SK-N-SH (cell line): ENCODE results near the gene CAPN10. TPM values are rescaled to one million over a fixed set of nuclear protein-coding genes. Genes with fewer than 3 reads are reported as not detected.
A peak's percentile ranks its signal among the peaks of the same experiment; 100 is the strongest.

Experiments used
- CTCF ChIA-PET: fragments of 300-600, 350-600 bp; formaldehyde crosslinking; extraction: SDS; loops from one replicate; lab custom pipeline; 2021; lab: Yijun Ruan, JAX
- POLR2A ChIA-PET: fragments of 350-600 bp; sonication (Branson Sonifier 250); formaldehyde crosslinking; extraction: SDS; loops from one replicate; lab custom pipeline; 2020; ENCODE audit warnings: antibody characterized with exemption, inconsistent platforms; lab: Yijun Ruan, JAX
- DNase-seq: peaks from one replicate; pipeline ENCODE4 v3.0.0; 2012
- H2AFZ ChIP-seq: fragments of 200-600 bp; sonication (generic); 2 replicates; pipeline ENCODE4 v1.8.1; 2016; ENCODE audit warnings: antibody characterized with exemption, mild to moderate bottlenecking, low read depth
- H3F3A ChIP-seq: fragments of 200-600 bp; sonication (generic); replicated peaks from 2 replicates; pipeline ENCODE3; 2016; ENCODE audit warnings: antibody characterized with exemption, mild to moderate bottlenecking; ENCODE audit not compliant: insufficient read depth
- H3K27ac ChIP-seq, 2 experiments: fragments of 200-500 bp in 1 of 2; fragments of 200-600 bp in 1 of 2; sonication (Bioruptor generic) in 1 of 2; sonication (generic), shearing (Covaris generic) in 1 of 2; 2 replicates each; pipeline versions ENCODE4 v1.5.1 to v1.6.1; 2014 to 2016; ENCODE audit warnings: low read depth in 2 of 2, inconsistent platforms in 1 of 2, low read length in 1 of 2, mild to moderate bottlenecking in 1 of 2, mixed read lengths in 1 of 2
- H3K27me3 ChIP-seq: fragments of 200-600 bp; sonication (generic), shearing (Covaris generic); 2 replicates; pipeline ENCODE4 v1.6.1; 2016; ENCODE audit warnings: mixed run types; ENCODE audit not compliant: insufficient read depth
- H3K36me3 ChIP-seq, 2 experiments: fragments of 200-500 bp in 1 of 2; fragments of 200-600 bp in 1 of 2; sonication (Bioruptor generic) in 1 of 2; sonication (generic) in 1 of 2; replicated peaks in 1 of 2; 2 replicates each; pipeline versions ENCODE3 to v1.5.1; 2014 to 2016; ENCODE audit warnings: low read length in 1 of 2, mild to moderate bottlenecking in 1 of 2; ENCODE audit not compliant: insufficient read depth in 2 of 2, control insufficient read depth in 1 of 2
- H3K4me1 ChIP-seq, 2 experiments: fragments of 200-500 bp in 1 of 2; fragments of 200-600 bp in 1 of 2; sonication (Bioruptor generic) in 1 of 2; sonication (generic), shearing (Covaris generic) in 1 of 2; 2 replicates each; pipeline versions ENCODE4 v1.5.1 to v1.6.1; 2014 to 2016; ENCODE audit warnings: low read depth in 1 of 2, low read length in 1 of 2, mixed run types in 1 of 2; ENCODE audit not compliant: insufficient read depth in 2 of 2, control insufficient read depth in 1 of 2
- H3K4me2 ChIP-seq: fragments of 200-600 bp; sonication (generic), shearing (Covaris generic); 2 replicates; pipeline ENCODE4 v1.6.1; 2017; ENCODE audit warnings: mixed run types
- H3K4me3 ChIP-seq, 2 experiments: fragments of 200-500 bp in 1 of 2; fragments of 200-600 bp in 1 of 2; sonication (Bioruptor generic) in 1 of 2; sonication (generic), shearing (Covaris generic) in 1 of 2; 2 replicates each; pipeline versions ENCODE4 v1.5.1 to v1.8.1; 2014 to 2016; ENCODE audit warnings: low read depth in 2 of 2, inconsistent platforms in 1 of 2, low read length in 1 of 2, mild to moderate bottlenecking in 1 of 2, mixed read lengths in 1 of 2, moderate library complexity in 1 of 2
- H3K79me2 ChIP-seq: fragments of 200-600 bp; sonication (generic); 2 replicates; pipeline ENCODE4 v1.8.1; 2017; ENCODE audit warnings: mild to moderate bottlenecking; ENCODE audit not compliant: insufficient read depth
- H3K9ac ChIP-seq: fragments of 200-600 bp; sonication (generic); 2 replicates; pipeline ENCODE4 v1.6.1; 2017; ENCODE audit warnings: mixed run types
- H3K9me2 ChIP-seq: fragments of 200-600 bp; sonication (generic); 2 replicates; pipeline ENCODE4 v1.6.1; 2017; ENCODE audit warnings: mixed run types
- H3K9me3 ChIP-seq: fragments of 200-600 bp; sonication (generic); 2 replicates; pipeline ENCODE4 v1.6.1; 2017; ENCODE audit warnings: mixed run types, mild to moderate bottlenecking, moderate library complexity
- H4K20me1 ChIP-seq: fragments of 200-600 bp; sonication (generic); 2 replicates; pipeline ENCODE4 v1.6.1; 2017; ENCODE audit warnings: mild to moderate bottlenecking, mixed run types; ENCODE audit not compliant: insufficient read depth
- ELF1 ChIP-seq: IDR thresholded peaks from 2 replicates; pipeline ENCODE4 v1.4.0; 2012
- EP300 ChIP-seq, 2 experiments: IDR thresholded peaks; 2 replicates each; pipeline versions ENCODE4 v1.4.0 to v1.6.1; 2012; ENCODE audit warnings: borderline replicate concordance in 1 of 2, low read depth in 1 of 2, low read length in 1 of 2
- FOSL2 ChIP-seq: IDR thresholded peaks from 2 replicates; pipeline ENCODE4 v1.4.0; 2012; ENCODE audit warnings: low read depth, mild to moderate bottlenecking, moderate library complexity, borderline replicate concordance
- FOXM1 ChIP-seq: IDR thresholded peaks from 2 replicates; pipeline ENCODE4 v1.4.0; 2012; ENCODE audit warnings: low read depth, mild to moderate bottlenecking
- GATA2 ChIP-seq: sonication (generic); formaldehyde crosslinking; IDR thresholded peaks from 2 replicates; pipeline ENCODE4 v1.5.0; 2020; ENCODE audit warnings: mild to moderate bottlenecking, missing genetic modification reagents
- JUND ChIP-seq: IDR thresholded peaks from 2 replicates; pipeline ENCODE4 v1.4.0; 2012
- MAX ChIP-seq: IDR thresholded peaks from 2 replicates; pipeline ENCODE4 v1.4.0; 2012; ENCODE audit warnings: low read depth
- MEF2A ChIP-seq: IDR thresholded peaks from 2 replicates; pipeline ENCODE4 v1.4.0; 2012; ENCODE audit warnings: low read depth, borderline replicate concordance
- NRF1 ChIP-seq: IDR thresholded peaks from 2 replicates; pipeline ENCODE4 v1.6.1; 2012; ENCODE audit warnings: low read depth, mild to moderate bottlenecking, low read length
- RFX5 ChIP-seq: IDR thresholded peaks from 2 replicates; pipeline ENCODE4 v1.6.1; 2012; ENCODE audit warnings: mild to moderate bottlenecking, improper control_type of control experiment, low read length
- SIN3A ChIP-seq: IDR thresholded peaks from 2 replicates; pipeline ENCODE4 v1.6.1; 2012; ENCODE audit warnings: low read depth, mild to moderate bottlenecking, low read length, moderate library complexity, borderline replicate concordance
- SMC3 ChIP-seq: IDR thresholded peaks from 2 replicates; pipeline ENCODE4 v1.6.1; 2012; ENCODE audit warnings: low read depth, low read length, improper control_type of control experiment
- ZBTB33 ChIP-seq: IDR thresholded peaks from 2 replicates; pipeline ENCODE4 v1.4.0; 2012; ENCODE audit warnings: low read depth, borderline replicate concordance
- WGBS: methylation state at CpG from one replicate; pipeline ENCODE4 v1.1.6; 2017; ENCODE audit warnings: low lambda C conversion rate; 5-methylcytosine and 5-hydroxymethylcytosine counted together
- polyA plus RNA-seq, 3 experiments: library from polyadenylated mRNA; depleted of rRNA; stranded (reverse); fragments of >200 nt; gene quantifications; 2 replicates each; pipeline ENCODE4 v1.2.3, GENCODE V29; 2012
- TF ChIP-seq, protein P1 (sequence below): IDR thresholded peaks from 2 replicates; pipeline ENCODE4; 2012

The CAPN10 gene
- polyA plus RNA-seq, 1 of the 3 experiments (the other 2 are of a cell fraction): 24.0 TPM

GRCh38 chr2:240574386-240575100 lies 12.0 kb upstream of the CAPN10 start:
- Histone ChIP-seq H3K27ac (no peak overlapping the region), H3K4me3 (no peak overlapping the region), H3K9ac (no peak overlapping the region), H3K9me3 (no peaks in the 10 kb centered on the region), H3K36me3 (peaks cover 0 to 45% of the 10 kb centered on the region in 2 experiments), H3K4me2 (no peak overlapping the region), H3K9me2 (no peaks in the 10 kb centered on the region), H3K4me1 (peaks cover 2 to 7% of the 10 kb centered on the region in 2 experiments; a peak in 1 of 4 replicates), H4K20me1 (peaks cover 12% of the 10 kb centered on the region; the same call in 1 of the 2 replicates), H3F3A (no peaks in the 10 kb centered on the region), H2AFZ (no peak overlapping the region), H3K27me3 (no peaks in the 10 kb centered on the region), H3K79me2 (peaks cover 13% of the 10 kb centered on the region; the same call in 1 of the 2 replicates)
- WGBS: 88% methylated on average over 11 of the region's 21 CpGs
- ChIA-PET CTCF (interaction anchor here (1.5 kb wide), 1 partner anchor 12 kb away, joined by 3 read pairs; the partner anchor contains the start of gene CAPN10), POLR2A (interaction anchor here (1.4 kb wide), 1 partner anchor 13 kb away, joined by 4 read pairs; no protein-coding TSS in a partner anchor)
- DNase-seq: peak; percentile 19
- TF ChIP-seq JUND (no peak), NRF1 (no peak), RFX5 (no peak), MEF2A (no peak), SMC3 (no peak), ELF1 (no peak), FOSL2 (no peak), EP300 (IDR thresholded peaks at IDR 0.05; ENCODE audit: borderline replicate concordance in 1 of 2, low read depth in 1 of 2, low read length in 1 of 2) (no peak), SIN3A (no peak), GATA2 (CRISPR knock-in tag) (no peak), FOXM1 (no peak), ZBTB33 (no peak), MAX (no peak)
- TF ChIP-seq, protein P1, sequence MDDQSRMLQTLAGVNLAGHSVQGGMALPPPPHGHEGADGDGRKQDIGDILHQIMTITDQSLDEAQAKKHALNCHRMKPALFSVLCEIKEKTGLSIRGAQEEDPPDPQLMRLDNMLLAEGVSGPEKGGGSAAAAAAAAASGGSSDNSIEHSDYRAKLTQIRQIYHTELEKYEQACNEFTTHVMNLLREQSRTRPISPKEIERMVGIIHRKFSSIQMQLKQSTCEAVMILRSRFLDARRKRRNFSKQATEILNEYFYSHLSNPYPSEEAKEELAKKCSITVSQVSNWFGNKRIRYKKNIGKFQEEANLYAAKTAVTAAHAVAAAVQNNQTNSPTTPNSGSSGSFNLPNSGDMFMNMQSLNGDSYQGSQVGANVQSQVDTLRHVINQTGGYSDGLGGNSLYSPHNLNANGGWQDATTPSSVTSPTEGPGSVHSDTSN: no peak
- TF ChIP-seq, all 33 proteins: peak for 0
